Osteoblast (primary cell): Measurements from ENCODE around the gene FER1L5. TPM values are rescaled to one million over a fixed set of nuclear protein-coding genes. Genes with fewer than 3 reads are reported as not detected.

Source experiments
- DNase-seq: peaks from one replicate; pipeline ENCODE4 v3.0.0; 2011; ENCODE audit warnings: low spot score, mixed read lengths; ENCODE audit not compliant: insufficient read length; ENCODE audit errors: missing footprints
- H2AFZ ChIP-seq: 2 replicates; pipeline ENCODE4 v1.6.0; 2011; ENCODE audit warnings: mild to moderate bottlenecking, low read length
- H3K27ac ChIP-seq: 2 replicates; pipeline ENCODE4 v1.5.1; 2011; ENCODE audit warnings: mild to moderate bottlenecking, low read depth, low read length, moderate library complexity
- H3K27me3 ChIP-seq: 2 replicates; pipeline ENCODE4 v1.6.0; 2012; ENCODE audit warnings: mild to moderate bottlenecking, control low read depth, inconsistent platforms, low read length, moderate library complexity; ENCODE audit not compliant: insufficient read depth
- H3K36me3 ChIP-seq: 2 replicates; pipeline ENCODE4 v1.5.1; 2011; ENCODE audit warnings: mild to moderate bottlenecking, low read length, control low read depth, moderate library complexity; ENCODE audit not compliant: insufficient read depth
- H3K4me1 ChIP-seq: 2 replicates; pipeline ENCODE4 v1.5.1; 2011; ENCODE audit warnings: mild to moderate bottlenecking, low read length, control low read depth, moderate library complexity; ENCODE audit not compliant: insufficient read depth
- H3K4me2 ChIP-seq: 2 replicates; pipeline ENCODE4 v1.6.0; 2011; ENCODE audit warnings: mild to moderate bottlenecking, low read length; ENCODE audit not compliant: insufficient read depth
- H3K4me3 ChIP-seq: fragments of 200-600 bp; sonication (generic); 3 replicates; pipeline ENCODE4 v1.5.1; 2012; ENCODE audit warnings: mild to moderate bottlenecking, low read length, inconsistent platforms; ENCODE audit not compliant: insufficient read depth
- H3K79me2 ChIP-seq: 2 replicates; pipeline ENCODE4 v1.6.0; 2012; ENCODE audit warnings: mild to moderate bottlenecking, low read length, control low read depth, inconsistent platforms; ENCODE audit not compliant: insufficient read depth
- H3K9me3 ChIP-seq: 2 replicates; pipeline ENCODE4 v1.5.1; 2011; ENCODE audit warnings: low read depth, low read length, control low read depth
- H4K20me1 ChIP-seq: 2 replicates; pipeline ENCODE4 v1.6.0; 2012; ENCODE audit warnings: mild to moderate bottlenecking, low read length, control low read depth; ENCODE audit not compliant: insufficient read depth
- total RNA-seq: library from RNA; depleted of rRNA; stranded (reverse); fragments of >200 nt; gene quantifications from 2 replicates; pipeline ENCODE4 v1.2.3, GENCODE V29; 2012
- TF ChIP-seq, protein P1 (sequence below): IDR thresholded peaks from 2 replicates; pipeline ENCODE4 v1.5.1; 2011; ENCODE audit warnings: mild to moderate bottlenecking, low read depth, low read length, moderate library complexity; ENCODE audit errors: extremely low read depth

FER1L5 gene
- total RNA-seq, 1 donor: 1.1 TPM

DNA sequence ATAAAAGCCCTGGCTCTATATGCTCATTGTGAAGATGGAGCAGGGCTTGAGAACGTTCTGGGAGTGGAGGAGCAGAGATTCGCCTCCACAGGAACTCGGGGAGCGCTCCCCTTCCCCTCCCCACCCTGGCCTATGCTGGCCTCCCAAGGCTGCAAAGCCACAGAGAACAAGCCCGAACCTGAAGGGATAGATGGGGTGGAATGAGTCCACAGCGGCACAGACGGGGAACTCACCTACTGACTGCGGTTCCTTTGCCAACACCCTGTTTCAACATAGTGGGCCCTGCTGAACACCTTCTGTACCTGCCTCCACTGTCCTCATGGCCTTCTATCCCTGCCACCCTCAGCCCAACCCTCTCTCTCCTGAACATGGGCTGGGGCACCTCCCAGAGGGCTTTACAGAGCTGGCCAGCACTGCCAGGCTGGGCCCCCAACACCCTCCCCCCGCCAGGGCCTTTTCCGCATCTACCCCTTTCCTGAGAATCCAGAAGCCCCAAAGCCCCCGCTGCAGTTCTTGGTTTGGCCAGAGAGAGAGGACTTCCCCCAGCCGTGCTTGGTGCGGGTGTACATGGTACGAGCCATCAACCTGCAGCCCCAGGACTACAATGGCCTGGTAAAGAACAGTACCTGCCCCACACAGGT, 55.8 kb downstream of the FER1L5 start:
- H3K4me3 ChIP-seq: no peak overlapping the region
- H3K27ac ChIP-seq: no peak overlapping the region
- no peaks in the 10 kb centered on the region for H3K36me3 ChIP-seq
- no peak for DNase-seq
- H3K27me3 ChIP-seq: no peaks in the 10 kb centered on the region
- H3K9me3 ChIP-seq: no peaks in the 10 kb centered on the region
- no peak overlapping the region for H3K4me2 ChIP-seq
- H3K4me1 ChIP-seq: no peaks in the 10 kb centered on the region
- TF ChIP-seq, protein P1, sequence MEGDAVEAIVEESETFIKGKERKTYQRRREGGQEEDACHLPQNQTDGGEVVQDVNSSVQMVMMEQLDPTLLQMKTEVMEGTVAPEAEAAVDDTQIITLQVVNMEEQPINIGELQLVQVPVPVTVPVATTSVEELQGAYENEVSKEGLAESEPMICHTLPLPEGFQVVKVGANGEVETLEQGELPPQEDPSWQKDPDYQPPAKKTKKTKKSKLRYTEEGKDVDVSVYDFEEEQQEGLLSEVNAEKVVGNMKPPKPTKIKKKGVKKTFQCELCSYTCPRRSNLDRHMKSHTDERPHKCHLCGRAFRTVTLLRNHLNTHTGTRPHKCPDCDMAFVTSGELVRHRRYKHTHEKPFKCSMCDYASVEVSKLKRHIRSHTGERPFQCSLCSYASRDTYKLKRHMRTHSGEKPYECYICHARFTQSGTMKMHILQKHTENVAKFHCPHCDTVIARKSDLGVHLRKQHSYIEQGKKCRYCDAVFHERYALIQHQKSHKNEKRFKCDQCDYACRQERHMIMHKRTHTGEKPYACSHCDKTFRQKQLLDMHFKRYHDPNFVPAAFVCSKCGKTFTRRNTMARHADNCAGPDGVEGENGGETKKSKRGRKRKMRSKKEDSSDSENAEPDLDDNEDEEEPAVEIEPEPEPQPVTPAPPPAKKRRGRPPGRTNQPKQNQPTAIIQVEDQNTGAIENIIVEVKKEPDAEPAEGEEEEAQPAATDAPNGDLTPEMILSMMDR: no peak
- H2AFZ ChIP-seq: no peak overlapping the region
- H3K79me2 ChIP-seq: no peaks in the 10 kb centered on the region
- H4K20me1 ChIP-seq: no peaks in the 10 kb centered on the region

DNA sequence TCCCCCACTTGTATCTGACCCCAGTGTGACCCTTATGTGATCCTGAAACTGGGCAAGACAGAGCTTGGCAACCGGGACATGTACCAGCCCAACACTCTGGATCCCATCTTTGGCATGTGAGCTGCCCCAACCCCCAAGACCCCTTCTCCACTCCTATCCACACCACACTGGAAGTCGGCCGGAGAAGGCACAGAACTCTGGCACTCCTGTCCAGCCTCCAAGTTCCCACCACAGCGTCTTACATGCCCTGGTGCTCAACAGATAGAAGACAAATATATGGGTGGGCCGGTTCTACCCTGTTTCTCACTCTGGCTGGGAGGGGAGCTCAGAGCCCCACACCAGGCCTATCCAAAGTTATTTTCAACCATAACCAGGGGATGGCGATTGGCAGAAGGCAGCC, 56.5 kb downstream of the FER1L5 start:
- TF ChIP-seq, protein P1: no peak
- Histone ChIP-seq H2AFZ (no peak overlapping the region), H3K79me2 (no peaks in the 10 kb centered on the region), H4K20me1 (no peaks in the 10 kb centered on the region), H3K4me3 (no peak overlapping the region), H3K27me3 (no peaks in the 10 kb centered on the region), H3K36me3 (no peaks in the 10 kb centered on the region), H3K4me2 (no peak overlapping the region), H3K27ac (no peak overlapping the region), H3K4me1 (no peaks in the 10 kb centered on the region), H3K9me3 (no peaks in the 10 kb centered on the region)
- DNase-seq: no peak

DNA sequence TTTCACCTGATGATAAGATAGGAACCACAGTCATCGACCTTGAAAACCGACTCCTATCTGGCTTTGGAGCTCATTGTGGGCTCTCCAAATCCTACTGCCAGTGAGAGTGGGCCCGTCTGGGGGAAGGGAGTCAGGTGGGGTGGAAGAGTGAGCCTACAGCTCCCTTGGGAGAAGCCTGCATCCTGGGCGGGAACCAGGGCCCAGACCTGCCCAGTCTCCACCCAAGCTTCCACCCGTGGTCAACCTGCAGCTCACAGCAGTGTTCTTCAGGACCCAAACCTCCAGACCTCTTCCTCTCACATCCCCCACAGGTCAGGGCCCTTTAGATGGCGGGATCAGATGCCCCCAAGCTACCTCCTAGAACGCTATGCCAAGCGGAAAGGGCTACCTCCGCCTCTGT, 57.1 kb downstream of the FER1L5 start:
- Histone ChIP-seq H2AFZ (no peak overlapping the region), H4K20me1 (no peaks in the 10 kb centered on the region), H3K9me3 (no peaks in the 10 kb centered on the region), H3K4me1 (no peaks in the 10 kb centered on the region), H3K27me3 (no peaks in the 10 kb centered on the region), H3K36me3 (no peaks in the 10 kb centered on the region), H3K4me3 (no peak overlapping the region), H3K4me2 (no peak overlapping the region), H3K79me2 (no peaks in the 10 kb centered on the region), H3K27ac (no peak overlapping the region)
- TF ChIP-seq, protein P1: no peak
- DNase-seq: no peak

DNA sequence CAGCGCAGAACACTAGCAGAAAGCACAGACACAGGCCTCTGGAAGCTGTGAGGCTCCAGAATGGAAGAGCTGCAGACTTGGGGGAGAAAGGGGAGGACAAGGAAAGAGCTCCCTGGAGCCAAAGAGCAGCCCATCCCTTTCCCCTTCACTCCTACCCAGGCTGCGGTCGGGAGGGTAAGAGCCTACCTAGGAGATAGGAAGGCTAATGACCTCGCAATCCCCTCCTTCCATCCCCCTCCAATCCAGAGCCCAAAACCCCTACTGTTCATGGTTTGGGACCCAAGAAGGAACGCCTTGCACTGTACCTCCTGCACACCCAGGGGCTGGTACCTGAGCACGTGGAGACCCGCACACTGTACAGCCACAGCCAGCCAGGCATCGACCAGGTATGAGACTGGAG, 57.5 kb downstream of the FER1L5 start:
- Histone ChIP-seq H3K4me2 (no peak overlapping the region), H3K27me3 (no peaks in the 10 kb centered on the region), H3K9me3 (no peaks in the 10 kb centered on the region), H3K4me3 (no peak overlapping the region), H3K79me2 (no peaks in the 10 kb centered on the region), H3K36me3 (no peaks in the 10 kb centered on the region), H4K20me1 (no peaks in the 10 kb centered on the region), H3K27ac (no peak overlapping the region), H3K4me1 (no peaks in the 10 kb centered on the region), H2AFZ (no peak overlapping the region)
- no peak for DNase-seq
- TF ChIP-seq, protein P1: no peak
